Ovary (tissue), 3 donors: ENCODE measurements around the gene HIRA.

ENCODE experiments used
- CTCF ChIP-seq, 3 donors: fragments of 450-650 bp in 2 of 3; fragments of 200-600 bp in 1 of 3; IDR thresholded peaks; one replicate each; pipeline versions ENCODE4 v1.5.1 to v1.8.0; 2016 to 2022; ENCODE audit warnings: antibody characterized with exemption in 3 of 3, mild to moderate bottlenecking in 1 of 3
- EP300 ChIP-seq: sonication (generic); formaldehyde crosslinking; IDR thresholded peaks from one replicate; pipeline ENCODE4 v1.6.1; 2017; ENCODE audit warnings: antibody characterized with exemption
- POLR2A ChIP-seq: fragments of 450-650 bp; IDR thresholded peaks from one replicate; pipeline ENCODE4 v1.6.1; 2017; ENCODE audit warnings: antibody characterized with exemption, mild to moderate bottlenecking, moderate library complexity
- donor health status: DM: no; HTN: no; CAD: no.

GRCh38 chr22:19422440-19423301 is 8.9 kb downstream of the HIRA start:
- TF ChIP-seq CTCF (IDR thresholded peaks at IDR 0.05) (no peak), POLR2A (no peak), EP300 (no peak)
